ENCODE results near the gene KLF6. TPM values are rescaled to one million over a fixed set of nuclear protein-coding genes. Genes with fewer than 3 reads are reported as not detected.

Gene KLF6
- total and polyA plus RNA-seq, 9 of the 15 experiments (the other 6 are each of a cell fraction or from before 2014, with no cell fraction given): 3.2 to 23.9 (median 8.0) TPM

- peak; percentile 91; the same call in 1 of the 2 replicates for TF ChIP-seq ILF3 (IDR thresholded peaks at IDR 0.05; ENCODE audit: borderline replicate concordance)
- TF ChIP-seq ZNF316 (IDR thresholded peaks at IDR 0.05): no peak
- TF ChIP-seq SMARCA5 (IDR thresholded peaks at IDR 0.05): no peak
- TF ChIP-seq COPS2 (conservative IDR thresholded peaks at IDR 0.05): no peak
- peak in 2 of 3 experiments; percentile 62 to 71 for TF ChIP-seq YY1 (IDR thresholded peaks at IDR 0.05; ENCODE audit: borderline replicate concordance in 1 of 3, control insufficient read depth in 1 of 3, extremely low read depth in 1 of 3, insufficient read depth in 3 of 3, insufficient read length in 1 of 3, insufficient replicate concordance in 2 of 3, low read depth in 1 of 3, low read length in 2 of 3)
- TF ChIP-seq MEF2D (tag; conservative IDR thresholded peaks at IDR 0.05; ENCODE audit: low read depth): peak; percentile 99
- peak; percentile 97 for TF ChIP-seq AFF4 (CRISPR knock-in tag; IDR thresholded peaks at IDR 0.05)
- TF ChIP-seq U2AF2 (optimal IDR thresholded peaks at IDR 0.05; ENCODE audit: low read depth, low read length): no peak
- peak; percentile 95 for TF ChIP-seq MBD2 (IDR thresholded peaks at IDR 0.05; ENCODE audit: borderline replicate concordance, low read depth)
- TF ChIP-seq BRD4 (IDR thresholded peaks at IDR 0.05): no peak
- no peak for TF ChIP-seq IRF9 (tag; IDR thresholded peaks at IDR 0.05)
- no peak for TF ChIP-seq ZNF449 (CRISPR knock-in tag; IDR thresholded peaks at IDR 0.05)
- no peak for TF ChIP-seq ZNF551 (CRISPR knock-in tag; IDR thresholded peaks at IDR 0.05)
- TF ChIP-seq ZNF830 (CRISPR knock-in tag; IDR thresholded peaks at IDR 0.05): 0 out of 2 replicates have a peak, but pooled peaks have one; percentile 12
- TF ChIP-seq NFIX (CRISPR knock-in tag; IDR thresholded peaks at IDR 0.05; ENCODE audit: low read depth): no peak
- TF ChIP-seq DPF2 (IDR thresholded peaks at IDR 0.05): no peak
- peak; percentile 98 for TF ChIP-seq ATF2 (CRISPR knock-in tag; IDR thresholded peaks at IDR 0.05)
- TF ChIP-seq POLR2H (tag; IDR thresholded peaks at IDR 0.05; ENCODE audit: low read depth): peak; percentile 97
- peak; percentile 9; the same call in 1 of the 2 replicates for TF ChIP-seq ESRRA (IDR thresholded peaks at IDR 0.05; ENCODE audit: borderline replicate concordance, low read depth)
- TF ChIP-seq ZNF408 (CRISPR knock-in tag; IDR thresholded peaks at IDR 0.05; ENCODE audit: low read depth): no peak
These were observed 342 bp upstream of the KLF6 start (continued) for GRCh38 chr10:3785251-3785850.

Data from K562 (cell line).